GM19351 (cell line): ENCODE measurements around the gene KRT75.

Source experiments
- ATAC-seq: cut with Tn5 transposase; IDR thresholded peaks from one replicate; pipeline ENCODE4 v1.9.1; 2021; ENCODE audit warnings: mild to moderate bottlenecking, moderate library complexity; ENCODE audit not compliant: unreplicated experiment

KRT75 gene

DNA sequence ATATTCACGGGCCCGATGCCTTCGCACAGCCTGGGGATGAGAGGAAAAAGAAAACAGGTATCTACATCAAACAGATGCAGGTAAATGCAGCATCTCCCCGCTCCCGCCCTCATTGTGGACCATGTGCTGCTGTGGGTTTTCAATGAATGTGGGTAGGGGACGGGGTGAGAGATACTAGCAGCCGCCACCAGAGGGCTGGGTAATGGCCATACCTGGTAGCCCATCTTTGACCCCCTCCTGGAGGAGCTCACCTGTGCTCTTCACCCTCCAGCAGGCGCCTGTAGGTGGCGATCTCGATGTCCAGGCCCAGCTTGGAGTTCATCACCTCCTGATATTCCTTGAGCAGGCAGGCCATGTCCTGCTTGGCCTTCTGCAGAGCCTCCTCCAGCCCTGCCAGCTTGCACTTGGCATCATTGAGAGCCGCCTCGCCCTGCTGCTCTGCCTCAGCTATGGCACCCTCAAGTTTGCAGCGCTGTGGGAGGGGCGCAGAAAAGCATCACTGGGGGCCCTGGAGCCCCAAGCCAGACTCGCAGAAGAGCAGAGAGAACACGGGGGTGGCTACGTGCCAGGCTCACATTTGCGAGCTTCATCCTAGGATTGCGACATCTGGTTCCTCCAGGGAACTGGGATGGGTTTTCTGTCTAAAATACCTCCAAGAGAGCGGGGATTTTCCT lies 38.3 kb downstream of the KRT75 start:
- no peak for ATAC-seq

- ATAC-seq = no peak
These were observed 39.2 kb downstream of the KRT75 start for GRCh38 chr12:52394836-52395405.

DNA sequence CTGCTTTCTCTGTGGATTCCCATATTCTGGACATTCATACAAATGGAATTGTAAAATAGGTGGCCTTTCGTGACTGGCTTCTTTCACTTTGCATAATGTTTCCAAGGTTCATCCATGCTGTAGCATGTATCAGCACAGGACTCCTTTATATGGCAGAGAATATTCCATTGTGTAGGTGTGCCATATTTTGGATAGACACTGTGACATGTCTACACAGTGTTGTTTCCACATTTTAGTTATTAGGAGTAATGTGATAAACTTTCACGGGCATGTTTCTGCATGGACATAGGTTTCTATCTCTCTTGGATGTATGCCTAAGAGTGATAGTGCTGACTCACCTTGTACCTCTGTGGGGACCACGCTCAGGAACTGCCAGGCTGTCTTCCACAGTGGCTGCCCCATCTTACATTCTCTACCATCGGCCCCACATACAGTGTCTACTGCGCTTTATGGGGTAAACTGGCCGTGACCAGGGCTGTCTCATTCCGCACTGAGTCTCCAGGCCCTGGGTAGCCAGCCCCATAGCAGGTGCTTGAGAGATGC lies 41.6 kb downstream of the KRT75 start:
- no peak for ATAC-seq

DNA sequence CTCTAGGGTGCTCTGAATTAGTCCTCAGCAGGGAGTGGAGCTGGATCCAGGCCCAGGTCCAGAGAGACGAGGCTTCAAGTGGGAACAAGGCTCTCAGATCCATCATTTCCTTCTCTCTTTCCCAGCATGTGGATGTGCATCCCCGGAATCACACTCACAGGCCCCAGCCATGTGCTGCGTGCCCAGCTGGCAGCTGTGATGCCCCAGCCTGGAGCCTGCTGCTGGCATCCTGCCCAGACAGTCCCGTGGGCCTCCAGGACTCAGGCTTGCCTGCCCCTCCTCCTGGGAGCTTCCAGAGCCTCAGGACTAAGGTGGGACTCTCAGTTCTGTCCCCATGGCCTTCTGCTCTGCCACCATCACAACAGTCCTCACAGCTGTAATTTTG lies 42.6 kb downstream of the KRT75 start:
- no peak for ATAC-seq

DNA sequence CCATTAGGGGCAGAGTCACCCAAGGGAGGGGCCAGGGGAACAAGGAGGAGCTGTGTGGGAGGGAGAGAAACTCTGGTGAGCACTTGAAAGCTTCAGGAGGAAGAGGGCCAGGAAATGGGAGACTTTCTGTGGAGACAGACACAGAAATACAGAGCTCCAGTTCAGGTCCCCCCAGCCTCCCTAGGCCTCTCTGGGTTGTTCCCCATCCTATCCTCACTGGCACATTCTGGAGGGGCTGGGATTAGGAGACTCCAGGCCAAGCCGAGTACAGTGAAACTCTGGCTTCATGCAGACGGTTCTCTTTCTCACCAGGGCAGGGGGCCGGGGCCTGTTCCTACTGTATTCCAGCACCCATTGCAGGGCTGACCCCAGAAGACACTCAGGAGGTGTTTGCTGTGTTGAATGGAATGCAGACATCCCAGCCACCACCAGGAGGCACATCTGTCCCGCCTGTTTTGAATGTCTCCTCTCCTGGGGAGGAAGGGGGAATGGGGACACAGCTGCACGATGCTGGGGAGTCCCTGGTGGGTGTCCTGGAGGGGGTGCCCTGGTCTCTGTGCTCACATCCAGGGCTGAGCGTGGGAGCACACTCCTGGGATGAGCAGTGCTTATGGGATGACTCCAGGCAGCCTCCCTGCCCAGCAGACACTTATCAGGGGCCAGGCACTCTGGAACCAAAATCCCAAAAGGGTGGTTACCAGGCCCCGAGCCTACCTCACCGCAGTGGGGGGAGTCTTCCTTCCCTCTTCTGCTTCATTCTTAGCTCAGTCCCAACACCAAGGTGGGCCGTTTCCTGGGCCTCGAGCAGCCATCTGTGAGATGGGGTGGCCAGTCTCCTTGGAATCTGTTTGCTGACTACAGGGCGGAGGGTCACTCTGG lies 43.2 kb downstream of the KRT75 start:
- no peak for ATAC-seq

DNA sequence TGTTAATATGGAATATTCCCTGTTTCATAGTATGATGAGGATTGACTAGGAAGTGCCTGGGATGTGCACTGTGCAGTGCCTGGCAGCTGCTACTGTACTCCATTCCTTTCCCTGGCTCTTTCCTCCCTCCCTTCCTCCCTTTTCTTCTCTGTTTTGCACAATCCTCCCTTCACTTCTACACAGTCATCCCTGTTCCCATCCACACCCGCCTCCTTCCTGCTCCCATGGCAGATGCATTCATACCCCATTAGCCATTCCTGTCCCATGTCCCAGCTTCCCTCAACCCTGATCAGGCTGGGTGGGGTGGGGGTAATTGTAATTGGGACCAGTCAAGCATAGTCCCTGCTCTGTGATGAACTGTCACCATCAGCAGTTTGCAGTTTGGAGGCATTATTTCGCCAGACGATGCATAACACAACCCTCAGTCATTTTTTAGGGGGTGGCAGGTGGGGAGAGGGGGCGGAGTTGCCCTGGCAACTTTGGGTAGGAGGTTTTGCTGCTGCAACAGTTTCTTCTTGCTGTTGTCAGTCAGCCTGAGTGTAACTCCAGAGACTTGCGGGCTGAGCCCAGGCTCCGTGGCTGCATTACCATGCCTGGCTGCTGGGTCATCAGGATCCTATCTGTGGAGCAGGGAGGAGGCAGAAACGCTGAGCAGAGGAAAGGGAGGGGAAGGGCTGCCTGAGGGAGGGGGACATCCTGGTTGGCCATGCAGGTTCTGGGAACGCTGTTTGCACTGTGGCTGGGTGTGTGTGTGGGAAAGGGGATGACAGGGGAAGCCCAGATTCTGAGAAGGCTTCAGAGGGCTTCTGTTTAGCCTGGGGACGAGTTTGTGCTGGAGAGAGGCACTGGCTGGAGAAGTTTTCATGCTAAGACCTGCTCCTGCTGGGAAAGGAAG lies 44.6 kb downstream of the KRT75 start:
- ATAC-seq = no peak

GRCh38 chr12:52387859-52388258 lies 46.3 kb downstream of the KRT75 start:
- no peak for ATAC-seq

GRCh38 chr12:52385226-52385702 lies 48.9 kb downstream of the KRT75 start, which contains the start of gene KRT84:
KRT84 (minus strand) TSS chr12:52385652; CDS start chr12:52385585, 67 bp downstream.
- no peak for ATAC-seq

DNA sequence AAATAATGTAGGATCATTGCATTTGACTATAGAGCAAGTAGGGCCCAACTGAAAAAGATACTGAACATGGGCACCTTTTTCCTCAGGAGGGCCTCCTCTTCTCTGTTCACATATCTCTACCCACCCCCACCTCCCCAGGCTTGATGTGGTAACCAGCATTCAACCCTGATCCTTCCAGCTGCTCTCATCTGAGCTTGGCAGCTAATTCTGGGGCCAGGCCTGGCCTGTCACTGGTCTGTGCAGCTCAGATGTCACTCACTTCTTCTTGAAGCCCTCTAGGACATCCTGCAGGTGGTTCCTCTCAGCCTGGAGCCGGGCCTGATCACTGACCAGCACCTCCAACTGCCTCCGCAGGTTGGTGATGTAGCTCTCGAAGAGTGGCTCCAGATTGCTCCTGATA lies 50.8 kb downstream of the KRT75 start:
- ATAC-seq = no peak

- no peak for ATAC-seq
These were observed 51.3 kb downstream of the KRT75 start for GRCh38 chr12:52382854-52383253.

GRCh38 chr12:52381206-52381605 lies 53.0 kb downstream of the KRT75 start:
- ATAC-seq = no peak

- ATAC-seq = no peak
These were observed 53.9 kb downstream of the KRT75 start for GRCh38 chr12:52380271-52380694.

DNA sequence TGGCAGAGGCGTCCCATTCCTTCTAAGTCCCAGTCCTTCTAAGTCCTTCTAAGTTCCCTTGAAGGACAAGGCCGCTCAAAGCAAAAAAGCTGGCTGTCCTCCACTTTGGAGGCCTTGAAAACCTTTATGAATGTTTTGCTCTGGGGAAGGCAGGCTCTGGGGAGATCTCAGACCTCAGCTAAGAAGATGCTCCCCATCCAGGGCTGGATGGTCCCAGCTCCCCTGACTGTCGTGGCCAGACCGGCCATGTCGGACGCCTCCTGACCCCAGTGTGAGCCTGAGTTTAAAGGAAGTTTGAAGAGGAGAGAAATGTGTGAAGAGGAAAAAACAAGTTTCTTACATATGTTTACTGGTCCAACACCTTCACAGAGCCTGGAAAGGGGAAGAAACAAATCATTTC lies 54.6 kb downstream of the KRT75 start:
- no peak for ATAC-seq

DNA sequence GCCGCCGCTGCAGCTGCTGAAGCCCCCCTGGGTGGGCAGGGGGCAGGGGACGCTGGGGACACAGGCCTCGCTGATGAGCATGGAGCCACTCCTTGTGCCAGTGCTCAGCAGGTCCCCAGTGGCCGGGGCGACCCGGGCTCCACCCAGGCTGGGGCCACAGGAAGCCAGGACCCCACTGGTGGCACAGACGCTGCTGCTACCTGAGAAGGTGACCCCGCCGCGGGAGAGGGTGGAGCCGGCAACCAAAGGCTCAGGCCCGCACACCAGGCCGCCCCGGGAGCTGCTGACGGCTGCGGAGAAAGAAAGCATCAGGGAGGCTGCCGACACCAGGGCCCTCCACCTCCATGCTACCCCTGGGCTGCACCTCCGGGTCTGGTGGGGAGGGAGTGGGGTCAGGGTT lies 56.1 kb downstream of the KRT75 start:
- no peak for ATAC-seq

- ATAC-seq = no peak
These were observed 56.9 kb downstream of the KRT75 start for GRCh38 chr12:52377266-52377665.
